ENCODE measurements around the gene STAB2.

DNA sequence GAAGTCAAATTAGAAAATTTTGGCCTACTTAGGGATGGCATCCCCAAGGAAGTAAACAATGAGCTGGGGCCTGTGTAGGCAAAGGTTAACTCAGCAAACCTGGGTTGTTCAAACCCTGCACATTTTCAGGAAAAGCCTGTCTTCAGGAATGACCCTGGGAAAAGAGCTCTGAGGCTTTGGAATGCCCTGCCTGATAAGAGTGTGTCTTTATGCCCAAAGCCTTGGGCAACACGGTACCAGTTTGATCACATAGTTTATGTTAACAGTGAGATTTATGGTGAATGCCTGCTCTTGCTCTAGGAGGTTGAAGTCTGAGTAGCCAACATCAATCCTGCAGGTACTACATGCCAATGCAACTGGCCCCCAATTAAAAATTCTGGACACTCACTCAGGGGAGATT, 28.2 kb upstream of the STAB2 start:
- TF ChIP-seq, protein P1, sequence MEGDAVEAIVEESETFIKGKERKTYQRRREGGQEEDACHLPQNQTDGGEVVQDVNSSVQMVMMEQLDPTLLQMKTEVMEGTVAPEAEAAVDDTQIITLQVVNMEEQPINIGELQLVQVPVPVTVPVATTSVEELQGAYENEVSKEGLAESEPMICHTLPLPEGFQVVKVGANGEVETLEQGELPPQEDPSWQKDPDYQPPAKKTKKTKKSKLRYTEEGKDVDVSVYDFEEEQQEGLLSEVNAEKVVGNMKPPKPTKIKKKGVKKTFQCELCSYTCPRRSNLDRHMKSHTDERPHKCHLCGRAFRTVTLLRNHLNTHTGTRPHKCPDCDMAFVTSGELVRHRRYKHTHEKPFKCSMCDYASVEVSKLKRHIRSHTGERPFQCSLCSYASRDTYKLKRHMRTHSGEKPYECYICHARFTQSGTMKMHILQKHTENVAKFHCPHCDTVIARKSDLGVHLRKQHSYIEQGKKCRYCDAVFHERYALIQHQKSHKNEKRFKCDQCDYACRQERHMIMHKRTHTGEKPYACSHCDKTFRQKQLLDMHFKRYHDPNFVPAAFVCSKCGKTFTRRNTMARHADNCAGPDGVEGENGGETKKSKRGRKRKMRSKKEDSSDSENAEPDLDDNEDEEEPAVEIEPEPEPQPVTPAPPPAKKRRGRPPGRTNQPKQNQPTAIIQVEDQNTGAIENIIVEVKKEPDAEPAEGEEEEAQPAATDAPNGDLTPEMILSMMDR (conservative IDR thresholded peaks at IDR 0.05; ENCODE audit: low read length) = no peak
- no peak for TF ChIP-seq EZH2phosphoT487 (IDR thresholded peaks at IDR 0.05; ENCODE audit: borderline replicate concordance, low read depth, low read length)
